ENCODE data around the gene TBC1D14. TPM values are rescaled to one million over a fixed set of nuclear protein-coding genes. Genes with fewer than 3 reads are reported as not detected.

Gene TBC1D14
- total and polyA plus RNA-seq, 9 of the 15 experiments (the other 6 are each of a cell fraction or from before 2014, with no cell fraction given), result 2.1 to 59.6 (median 44.8) TPM

- peaks cover 8% of the 10 kb centered on the region for H3K9me3 ChIP-seq (replicated peaks; ENCODE audit: control insufficient read depth, insufficient read depth, low read depth, low read length)
- peaks cover 30 to 49% of the 10 kb centered on the region in 2 experiments for H3K4me1 ChIP-seq (replicated peaks in 1 of 2; ENCODE audit: control insufficient read depth in 2 of 2, insufficient read depth in 2 of 2, low read length in 2 of 2)
- 14% methylated on average over 7 of the region's 7 CpGs for WGBS (ENCODE audit: insufficient coverage, low coverage, missing lambda C conversion rate)
- no peaks in the 10 kb centered on the region for H3K27me3 ChIP-seq (ENCODE audit: control insufficient read depth in 2 of 2, insufficient read depth in 2 of 2, low read length in 2 of 2)
- no peak for FAIRE-seq
- no peak overlapping the region for H3K4me3 ChIP-seq
- intact Hi-C loops (cut with micrococcal nuclease), result loop anchor here (5.0 kb wide), 2 partner anchors 174 to 189 kb away; partner anchors contain the start of gene GRPEL1
- ATAC-seq, result peak; percentile 63
- H4K20me1 ChIP-seq (replicated peaks; ENCODE audit: control insufficient read depth, insufficient read depth, low read length), result no peaks in the 10 kb centered on the region
- POLR2A ChIA-PET, result interaction anchor here (0.6 to 3.8 kb wide), 7 partner anchors 13 to 184 kb away, joined by 3 to 20 read pairs (median 4); partner anchors contain the start of gene TBC1D14
- peak overlapping the region; percentile 91 for H2AFZ ChIP-seq (ENCODE audit: low read depth, low read length)
- H3K36me3 ChIP-seq (ENCODE audit: control insufficient read depth, insufficient read depth, low read length), result no peaks in the 10 kb centered on the region
- peak in 2 of 4 experiments; percentile 59 to 68 for DNase-seq (ENCODE audit: extremely low read depth in 1 of 4, low spot score in 3 of 4)
- CTCF ChIA-PET (ENCODE audit: low intra/inter-chr PET ratio), result interaction anchor here (0.6 kb wide), 1 partner anchor 16 kb away, joined by 3 read pairs; no protein-coding TSS in a partner anchor
- peak overlapping the region; percentile 80 for H3K27ac ChIP-seq (ENCODE audit: extremely low read depth, low read depth, low read length)
- peak overlapping the region; percentile 26; the same call in 1 of the 2 replicates for H3K4me2 ChIP-seq (ENCODE audit: insufficient read depth, low read length)
- H3K79me2 ChIP-seq (ENCODE audit: control insufficient read depth, insufficient read depth, low read length), result no peaks in the 10 kb centered on the region
- no peaks in the 10 kb centered on the region for H3K9me1 ChIP-seq (ENCODE audit: control insufficient read depth, insufficient read depth, low read length)
- no TSS peak for BruUV-seq (replicated peaks)
- H3K9ac ChIP-seq (ENCODE audit: insufficient read depth in 1 of 2, low read depth in 2 of 2, low read length in 2 of 2), result peak overlapping the region; percentile 61 to 89
- in situ Hi-C loops (cut with MboI), result no loop called here
- TF ChIP-seq KDM2B (CRISPR knock-in tag; IDR thresholded peaks at IDR 0.05) (no peak), MNT (conservative IDR thresholded peaks at IDR 0.05) (peak; percentile 65 to 71), HDAC8 (tag; IDR thresholded peaks at IDR 0.05) (peak; percentile 83; the same call in 1 of the 2 replicates), NR2C1 (IDR thresholded peaks at IDR 0.05) (no peak), NR2C1 (tag; IDR thresholded peaks at IDR 0.05) (peak; percentile 69), JUN (IDR thresholded peaks at IDR 0.05; ENCODE audit: borderline replicate concordance, low read depth, low read length) (0 out of 2 replicates have a peak, but pooled peaks have one; percentile 28), JUN (CRISPR knock-in tag; IDR thresholded peaks at IDR 0.05; ENCODE audit: borderline replicate concordance) (no peak), IRF9 (tag; IDR thresholded peaks at IDR 0.05) (peak; percentile 51; the same call in 1 of the 2 replicates), NFRKB (IDR thresholded peaks at IDR 0.05; ENCODE audit: low read depth) (0 out of 2 replicates have a peak, but pooled peaks have one; percentile 59), VEZF1 (CRISPR knock-in tag; IDR thresholded peaks at IDR 0.05) (peak; percentile 27; the same call in 1 of the 2 replicates), SAFB (IDR thresholded peaks at IDR 0.05; ENCODE audit: borderline replicate concordance, low read depth, low read length) (no peak), RNF2 (IDR thresholded peaks at IDR 0.05) (peak; percentile 53; the same call in 1 of the 2 replicates), BACH1 (tag; IDR thresholded peaks at IDR 0.05) (peak; percentile 90), E2F6 (IDR thresholded peaks at IDR 0.05; ENCODE audit: borderline replicate concordance in 1 of 2, extremely low read depth in 1 of 2, insufficient read depth in 1 of 2, insufficient read length in 1 of 2, low read depth in 1 of 2, low read length in 1 of 2, poor library complexity in 1 of 2, severe bottlenecking in 1 of 2) (peak; percentile 44 to 49), FOXJ2 (tag; IDR thresholded peaks at IDR 0.05) (0 out of 2 replicates have a peak, but pooled peaks have one; percentile 65), NBN (IDR thresholded peaks at IDR 0.05; ENCODE audit: low read depth) (peak; percentile 24; the same call in 1 of the 2 replicates), LEF1 (IDR thresholded peaks at IDR 0.05) (peak; percentile 22; the same call in 1 of the 2 replicates)
Measured at GRCh38 chr4:6893449-6894085, 16.1 kb upstream of the TBC1D14 start.

All from K562 (cell line).